ENCODE data around the gene CTRL. TPM values are rescaled to one million over a fixed set of nuclear protein-coding genes. Genes with fewer than 3 reads are reported as not detected.
A peak's percentile ranks its signal among the peaks of the same experiment; 100 is the strongest.

The CTRL gene
- total RNA-seq, 1 experiment from 2014 or later: 2.6 TPM

DNA sequence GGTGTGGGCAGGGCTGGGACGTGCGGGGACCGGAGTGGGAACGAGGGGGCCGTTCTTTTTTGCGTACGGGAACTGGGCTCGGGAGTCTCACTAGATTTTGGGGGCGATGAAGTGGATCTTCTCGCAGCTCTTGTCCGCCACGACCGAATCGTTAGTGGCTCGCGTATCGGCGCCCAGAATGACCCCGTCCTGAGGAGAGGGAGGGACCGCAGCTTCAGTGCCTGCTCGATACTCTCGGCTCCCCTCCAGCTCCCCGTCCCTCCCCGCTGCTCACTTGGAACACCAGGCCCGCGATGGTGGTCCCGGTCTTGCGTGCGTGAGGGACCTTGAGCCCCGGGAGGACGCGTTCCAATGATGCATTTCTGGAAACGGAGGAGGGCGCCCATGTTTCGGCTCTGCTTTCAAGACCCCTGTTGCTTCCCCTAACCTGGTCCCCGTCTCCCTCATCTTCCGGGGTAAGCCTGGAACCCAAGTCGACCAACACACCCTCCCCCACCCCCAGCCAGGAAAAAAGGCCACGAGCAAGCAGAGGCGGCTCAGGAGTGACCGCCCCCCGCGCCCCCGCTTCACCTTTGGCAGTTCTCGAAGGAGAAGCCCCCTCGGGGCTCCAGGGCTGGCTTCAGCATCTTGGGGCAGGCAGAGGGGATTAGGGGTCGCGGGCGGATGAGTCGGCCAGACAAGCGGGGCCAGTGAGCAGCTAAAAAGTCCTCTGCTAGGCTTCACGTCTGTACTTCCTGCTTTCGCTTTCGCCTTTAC lies 4.6 kb upstream of the CTRL start, which contains the start of gene PSMB10:
PSMB10 (minus strand) TSS at position 727 of the 756 bp plus-strand sequence; CDS start at position 626, 101 bp downstream.
- H3K4me1 Mint-ChIP-seq (ENCODE audit: low read depth, unreplicated experiment): peaks cover 26% of the 10 kb centered on the region
- no peaks in the 10 kb centered on the region for H3K27me3 Mint-ChIP-seq (ENCODE audit: unreplicated experiment)
- peak; percentile 60 for DNase-seq
- intact Hi-C loops (cut with micrococcal nuclease; ENCODE audit: unreplicated experiment): no loop called here
- TF ChIP-seq, protein P1, sequence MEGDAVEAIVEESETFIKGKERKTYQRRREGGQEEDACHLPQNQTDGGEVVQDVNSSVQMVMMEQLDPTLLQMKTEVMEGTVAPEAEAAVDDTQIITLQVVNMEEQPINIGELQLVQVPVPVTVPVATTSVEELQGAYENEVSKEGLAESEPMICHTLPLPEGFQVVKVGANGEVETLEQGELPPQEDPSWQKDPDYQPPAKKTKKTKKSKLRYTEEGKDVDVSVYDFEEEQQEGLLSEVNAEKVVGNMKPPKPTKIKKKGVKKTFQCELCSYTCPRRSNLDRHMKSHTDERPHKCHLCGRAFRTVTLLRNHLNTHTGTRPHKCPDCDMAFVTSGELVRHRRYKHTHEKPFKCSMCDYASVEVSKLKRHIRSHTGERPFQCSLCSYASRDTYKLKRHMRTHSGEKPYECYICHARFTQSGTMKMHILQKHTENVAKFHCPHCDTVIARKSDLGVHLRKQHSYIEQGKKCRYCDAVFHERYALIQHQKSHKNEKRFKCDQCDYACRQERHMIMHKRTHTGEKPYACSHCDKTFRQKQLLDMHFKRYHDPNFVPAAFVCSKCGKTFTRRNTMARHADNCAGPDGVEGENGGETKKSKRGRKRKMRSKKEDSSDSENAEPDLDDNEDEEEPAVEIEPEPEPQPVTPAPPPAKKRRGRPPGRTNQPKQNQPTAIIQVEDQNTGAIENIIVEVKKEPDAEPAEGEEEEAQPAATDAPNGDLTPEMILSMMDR (IDR thresholded peaks at IDR 0.05; ENCODE audit: unreplicated experiment): no peak
- peak within 1 kb of the TSS; percentile 87 for H3K4me3 Mint-ChIP-seq (ENCODE audit: low read depth, unreplicated experiment)
- H3K36me3 Mint-ChIP-seq (ENCODE audit: insufficient read depth, unreplicated experiment): peaks cover 83% of the 10 kb centered on the region
- peak within 1 kb of the TSS; percentile 92 for H3K27ac Mint-ChIP-seq (ENCODE audit: unreplicated experiment)
- H3K9me3 Mint-ChIP-seq (ENCODE audit: low read depth, unreplicated experiment): no peaks in the 10 kb centered on the region
- CTCF ChIA-PET: interaction anchor here (0.7 to 1.7 kb wide), 9 partner anchors 16 to 460 kb away, joined by 3 to 8 read pairs (median 4); partner anchors contain the start of genes NFATC3, RANBP10 and TSNAXIP1
- TSS peak; percentile 75 for BruUV-seq (replicated peaks)

DNA sequence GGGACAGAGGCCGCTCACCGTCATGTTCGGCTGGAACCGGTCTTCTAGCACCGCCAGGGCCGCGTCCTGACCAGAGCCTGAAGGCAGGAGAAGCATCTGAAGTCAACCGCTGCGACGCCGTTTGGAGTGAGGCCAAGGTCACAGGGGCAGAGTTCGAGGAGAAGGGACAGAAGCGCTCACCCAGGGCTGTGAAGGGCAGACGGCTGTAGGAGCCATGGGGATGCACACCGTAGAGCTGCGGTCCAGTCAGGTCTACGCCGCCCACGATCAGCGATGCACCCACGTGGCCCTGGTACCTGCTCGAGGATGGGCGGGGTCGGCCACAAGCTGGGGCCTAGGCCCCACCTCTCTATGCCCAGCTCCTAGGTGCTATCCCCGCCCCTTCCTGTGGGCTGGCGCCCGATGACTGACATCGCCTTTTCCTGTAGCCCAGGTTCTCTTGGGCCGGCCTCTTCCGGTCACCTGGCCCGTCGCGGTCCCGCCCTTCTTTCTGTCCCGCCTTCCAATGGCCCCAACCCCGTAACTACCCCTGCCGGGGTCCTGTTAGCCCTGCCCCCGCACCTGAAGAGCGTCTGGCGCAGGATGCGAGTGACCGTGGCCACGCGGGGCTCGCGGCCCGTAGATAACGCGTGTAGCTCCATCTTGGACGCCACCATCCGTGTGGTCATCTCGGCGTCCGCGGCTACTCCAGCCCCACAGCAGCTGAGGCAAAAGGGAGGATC lies 3.9 kb upstream of the CTRL start:
- peak overlapping the region; percentile 92 for H3K27ac Mint-ChIP-seq (ENCODE audit: unreplicated experiment)
- TF ChIP-seq, protein P1 (IDR thresholded peaks at IDR 0.05; ENCODE audit: unreplicated experiment): no peak
- peaks cover 26% of the 10 kb centered on the region for H3K4me1 Mint-ChIP-seq (ENCODE audit: low read depth, unreplicated experiment)
- peak; percentile 99 for DNase-seq
- H3K27me3 Mint-ChIP-seq (ENCODE audit: unreplicated experiment): no peaks in the 10 kb centered on the region
- CTCF ChIA-PET: interaction anchor here (0.6 to 1.7 kb wide), 8 partner anchors 16 to 414 kb away, joined by 3 to 8 read pairs (median 4); partner anchors contain the start of genes NFATC3, RANBP10 and TSNAXIP1
- peak overlapping the region; percentile 87 for H3K4me3 Mint-ChIP-seq (ENCODE audit: low read depth, unreplicated experiment)
- H3K9me3 Mint-ChIP-seq (ENCODE audit: low read depth, unreplicated experiment): no peaks in the 10 kb centered on the region
- no TSS peak for BruUV-seq (replicated peaks)
- intact Hi-C loops (cut with micrococcal nuclease; ENCODE audit: unreplicated experiment): no loop called here
- H3K36me3 Mint-ChIP-seq (ENCODE audit: insufficient read depth, unreplicated experiment): peaks cover 81% of the 10 kb centered on the region

GRCh38 chr16:67935101-67935401 lies 3.4 kb upstream of the CTRL start:
- peak overlapping the region; percentile 87 for H3K4me3 Mint-ChIP-seq (ENCODE audit: low read depth, unreplicated experiment)
- intact Hi-C loops (cut with micrococcal nuclease; ENCODE audit: unreplicated experiment): no loop called here
- CTCF ChIA-PET: interaction anchor here (0.6 to 1.7 kb wide), 7 partner anchors 37 to 414 kb away, joined by 3 to 8 read pairs (median 4); partner anchors contain the start of genes NFATC3, RANBP10 and TSNAXIP1
- peaks cover 26% of the 10 kb centered on the region for H3K4me1 Mint-ChIP-seq (ENCODE audit: low read depth, unreplicated experiment)
- H3K36me3 Mint-ChIP-seq (ENCODE audit: insufficient read depth, unreplicated experiment): peaks cover 76% of the 10 kb centered on the region
- BruUV-seq (replicated peaks): no TSS peak
- H3K27ac Mint-ChIP-seq (ENCODE audit: unreplicated experiment): peak overlapping the region; percentile 92
- no peak for DNase-seq
- no peaks in the 10 kb centered on the region for H3K9me3 Mint-ChIP-seq (ENCODE audit: low read depth, unreplicated experiment)
- no peaks in the 10 kb centered on the region for H3K27me3 Mint-ChIP-seq (ENCODE audit: unreplicated experiment)
- TF ChIP-seq, protein P1 (IDR thresholded peaks at IDR 0.05; ENCODE audit: unreplicated experiment): no peak

DNA sequence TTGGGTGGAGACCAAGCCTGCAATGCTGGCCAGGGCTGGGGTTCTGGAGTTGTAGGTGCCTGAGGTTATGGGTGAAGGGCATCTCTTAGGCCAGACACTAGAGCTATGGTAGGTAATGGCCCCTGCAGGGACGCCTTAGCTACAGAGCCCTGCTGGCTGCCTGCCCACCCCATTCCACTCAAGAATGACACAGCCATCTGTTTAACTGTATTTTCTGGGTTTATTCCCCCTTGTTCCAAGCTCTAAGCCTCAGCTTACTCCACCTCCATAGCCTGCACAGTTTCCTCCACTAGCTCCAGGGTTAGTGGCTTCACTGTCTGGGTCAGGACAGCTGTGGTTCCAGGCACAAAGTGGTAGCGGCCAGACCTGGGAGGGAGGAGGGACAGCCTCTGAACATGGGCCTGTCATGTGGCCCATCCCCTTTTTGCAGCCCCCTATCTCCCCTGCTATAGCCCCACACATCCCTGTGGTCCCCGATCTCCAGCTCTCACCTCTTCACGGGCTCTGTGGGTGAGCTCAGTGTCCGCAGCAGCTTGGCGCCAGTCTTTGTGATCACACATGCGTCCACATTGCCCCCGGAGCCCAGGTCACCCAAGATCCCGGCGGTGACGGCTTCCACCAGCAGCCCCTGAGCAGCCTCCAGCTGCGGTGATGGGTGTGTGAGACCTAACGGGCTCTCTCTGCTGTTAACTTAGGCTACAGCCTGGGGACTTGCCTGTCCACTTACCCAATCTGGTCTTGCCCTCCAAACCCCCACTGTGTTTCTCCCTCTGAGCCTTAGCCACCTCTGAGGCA lies 2.8 kb upstream of the CTRL start:
- peaks cover 75% of the 10 kb centered on the region for H3K36me3 Mint-ChIP-seq (ENCODE audit: insufficient read depth, unreplicated experiment)
- intact Hi-C loops (cut with micrococcal nuclease; ENCODE audit: unreplicated experiment): no loop called here
- peak overlapping the region; percentile 92 for H3K27ac Mint-ChIP-seq (ENCODE audit: unreplicated experiment)
- CTCF ChIA-PET: interaction anchor here (1.3 kb wide), 1 partner anchor 262 kb away, joined by 3 read pairs; no protein-coding TSS in a partner anchor
- H3K27me3 Mint-ChIP-seq (ENCODE audit: unreplicated experiment): no peaks in the 10 kb centered on the region
- no peaks in the 10 kb centered on the region for H3K9me3 Mint-ChIP-seq (ENCODE audit: low read depth, unreplicated experiment)
- DNase-seq: no peak
- TF ChIP-seq, protein P1 (IDR thresholded peaks at IDR 0.05; ENCODE audit: unreplicated experiment): no peak
- no TSS peak for BruUV-seq (replicated peaks)
- peak overlapping the region; percentile 87 for H3K4me3 Mint-ChIP-seq (ENCODE audit: low read depth, unreplicated experiment)
- H3K4me1 Mint-ChIP-seq (ENCODE audit: low read depth, unreplicated experiment): peaks cover 26% of the 10 kb centered on the region

Measured in Calu3 (cell line).